Measurements from ENCODE around the gene GUSB.
"Not testable (repeated sequence)": the region's sequence is repeated elsewhere in the genome, so short reads cannot be mapped to it uniquely, and the experiment has no call there.

GUSB gene

DNA sequence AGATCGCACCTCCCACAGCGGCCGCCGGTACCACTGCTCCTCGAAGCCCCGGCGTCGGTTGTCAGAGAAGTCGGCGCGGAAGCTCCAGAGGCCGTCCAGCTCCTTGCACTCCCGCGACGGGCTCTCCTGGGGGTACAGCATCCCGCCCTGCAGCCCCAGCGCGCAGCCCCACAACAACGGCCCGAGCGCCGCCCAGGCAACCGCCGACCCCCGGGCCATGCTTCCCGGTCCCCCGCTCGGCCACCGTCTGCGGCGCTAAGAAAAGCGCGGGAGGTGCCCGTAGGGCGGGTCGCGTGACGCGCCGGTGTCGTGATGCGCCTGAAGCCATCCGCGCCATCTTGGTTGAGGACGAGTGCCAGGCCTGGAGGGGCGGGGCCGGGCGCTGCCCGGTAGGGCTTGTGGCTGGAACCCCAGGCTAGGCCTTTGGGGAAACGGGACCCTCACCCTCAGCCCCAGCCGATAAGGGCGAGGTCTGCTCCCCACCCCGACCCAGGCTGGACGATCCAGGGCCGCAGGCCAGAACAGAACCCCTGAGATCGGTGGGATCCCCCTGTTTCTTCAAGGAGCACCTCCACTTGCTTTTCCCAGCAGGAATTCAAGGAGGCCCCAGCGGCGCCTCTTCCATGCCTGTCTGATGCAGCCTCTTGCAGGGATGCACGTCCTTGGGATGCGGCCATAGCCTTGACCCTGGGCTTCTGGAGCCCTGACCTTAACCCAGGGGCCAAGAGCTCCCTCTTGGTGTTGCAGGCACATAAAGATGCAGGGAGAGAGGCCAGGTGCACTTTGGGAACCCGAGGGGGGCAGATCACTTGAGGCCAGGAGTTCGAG is at the start of gene GUSB:
TSS of gene GUSB (minus strand) at position 249 of the 828 bp plus-strand sequence. CDS start at position 219, 30 bp downstream.
- peak; percentile 77 for DNase-seq

DNA sequence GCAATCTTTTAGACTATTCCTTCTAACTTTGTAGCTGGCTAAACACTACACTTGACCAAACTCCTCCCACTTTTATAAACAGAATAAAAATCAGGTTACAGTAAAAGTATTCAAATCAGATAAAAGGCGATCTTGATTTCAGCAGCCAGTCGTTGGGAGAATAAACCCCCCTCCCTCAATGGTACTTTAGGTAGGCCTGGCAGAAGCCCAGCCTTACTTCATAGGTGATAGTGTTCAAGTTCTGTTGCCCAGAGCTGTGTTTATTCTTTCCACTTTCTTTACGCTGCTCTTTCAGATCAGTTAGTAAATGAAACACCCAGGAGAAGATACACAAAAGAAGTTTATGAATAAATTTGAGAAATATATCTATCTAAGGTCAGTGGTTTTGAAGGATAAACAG is 46.3 kb upstream of the GUSB start:
- not testable (repeated sequence) for DNase-seq

DNA sequence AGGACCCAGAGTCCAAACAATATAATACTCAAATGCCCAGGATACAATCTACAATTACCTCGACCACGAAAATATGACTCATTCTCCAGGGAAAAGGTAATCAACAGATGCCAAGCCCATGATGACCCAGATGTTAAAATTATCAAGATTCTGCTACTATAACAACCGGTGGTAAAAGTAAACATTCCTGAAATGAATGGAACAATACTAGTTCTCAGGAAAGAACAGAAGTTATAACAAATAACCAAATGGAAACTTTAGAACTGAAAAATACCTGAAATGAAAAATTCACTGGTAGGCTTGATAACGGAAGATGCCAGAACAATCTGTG is 34.1 kb upstream of the GUSB start:
- no peak for DNase-seq

DNA sequence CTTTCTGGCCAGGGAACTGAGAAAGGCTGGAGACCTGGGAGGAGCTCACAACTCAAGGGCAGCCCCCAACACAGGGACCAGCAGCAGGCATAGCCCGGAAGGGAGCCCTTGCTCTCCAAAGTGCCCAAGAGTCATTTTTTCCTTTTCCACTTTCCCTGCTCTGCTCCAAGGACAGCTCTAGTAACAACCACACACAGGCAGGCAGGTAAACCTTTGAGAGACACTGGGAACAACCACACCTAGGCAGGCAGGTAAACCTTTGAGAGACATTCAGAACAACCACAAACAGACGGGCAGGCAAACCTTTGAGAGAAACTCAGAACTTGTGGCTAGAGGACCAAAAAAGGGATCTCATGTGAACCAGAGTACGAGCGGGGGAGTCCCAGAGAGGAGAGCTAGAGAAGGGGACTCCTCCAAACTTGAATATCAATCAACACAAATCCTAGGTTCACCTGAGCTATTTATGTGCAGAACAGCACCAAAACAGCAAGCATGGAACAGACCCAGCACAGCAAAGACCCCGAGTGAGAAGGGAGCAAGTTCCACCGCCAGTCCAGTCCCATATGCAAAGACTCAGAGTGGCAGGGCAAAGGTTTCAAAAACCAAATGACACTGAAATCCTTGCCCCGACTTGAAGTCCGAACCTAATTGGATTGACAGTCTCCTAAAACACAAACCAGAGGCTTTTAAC is 33.6 kb upstream of the GUSB start:
- DNase-seq = no peak

DNA sequence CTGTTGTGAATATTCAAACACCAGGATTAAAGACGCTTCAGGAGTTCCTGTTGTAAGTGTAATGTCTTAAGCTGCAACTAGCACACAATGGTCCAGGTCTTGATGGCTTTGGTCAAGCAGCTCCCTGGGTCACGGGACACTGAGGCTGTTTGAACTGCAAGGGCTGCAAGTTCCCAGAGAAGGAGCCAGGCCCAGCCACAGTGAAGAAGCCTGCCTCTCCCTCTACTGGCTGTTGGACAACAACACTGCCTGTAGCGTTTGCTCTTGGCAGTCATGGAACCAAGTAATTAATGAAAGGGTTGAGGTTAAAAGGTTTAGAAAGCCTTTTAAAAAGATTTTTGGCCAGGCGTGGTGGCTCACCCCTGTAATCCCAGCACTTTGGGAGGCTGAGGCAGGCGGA is 31.9 kb upstream of the GUSB start:
- no peak for DNase-seq

DNA sequence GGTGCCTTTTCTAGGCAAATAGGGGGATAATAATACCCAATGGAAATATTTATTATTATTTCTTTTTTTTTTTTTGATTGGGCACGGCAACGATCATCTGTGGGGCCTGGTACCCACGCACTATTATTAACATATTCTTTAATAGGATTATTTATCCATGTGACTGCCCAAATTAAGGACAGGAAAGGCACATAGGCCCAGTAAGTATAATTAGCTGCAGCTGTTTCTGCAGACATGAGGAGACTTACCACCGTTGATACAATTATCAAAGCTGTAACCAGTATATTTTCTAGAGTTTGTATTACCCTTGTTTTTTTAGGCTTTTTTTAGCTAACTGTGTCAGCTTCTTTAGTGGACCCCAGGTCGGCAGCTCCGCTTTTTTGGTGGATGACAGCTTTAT is 25.2 kb upstream of the GUSB start:
- no peak for DNase-seq

DNA sequence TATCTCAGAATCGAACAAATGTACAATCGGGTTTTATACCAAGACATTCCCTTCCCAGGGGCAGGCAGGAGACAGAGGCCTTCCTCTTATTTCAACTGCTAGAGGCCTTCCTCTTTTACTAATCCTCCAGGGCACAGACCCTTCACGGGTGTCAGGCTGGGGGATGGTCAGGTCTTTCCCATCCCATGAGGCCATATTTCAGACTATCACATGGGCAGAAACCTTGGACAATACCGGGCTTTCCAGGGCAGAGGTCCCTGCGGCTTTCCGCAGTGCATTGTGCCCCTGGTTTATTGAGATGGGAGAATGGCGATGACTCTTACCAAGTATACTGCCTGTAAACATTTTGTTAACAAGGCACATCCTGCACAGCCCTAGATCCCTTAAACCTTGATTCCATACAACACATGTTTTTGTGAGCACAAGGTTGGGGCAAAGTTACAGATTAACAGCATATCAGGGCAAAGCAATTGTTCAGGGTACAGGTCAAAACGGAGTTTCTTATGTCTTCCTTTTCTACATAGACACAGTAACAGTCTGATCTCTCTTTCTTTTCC is 23.2 kb upstream of the GUSB start:
- not testable (repeated sequence) for DNase-seq

DNA sequence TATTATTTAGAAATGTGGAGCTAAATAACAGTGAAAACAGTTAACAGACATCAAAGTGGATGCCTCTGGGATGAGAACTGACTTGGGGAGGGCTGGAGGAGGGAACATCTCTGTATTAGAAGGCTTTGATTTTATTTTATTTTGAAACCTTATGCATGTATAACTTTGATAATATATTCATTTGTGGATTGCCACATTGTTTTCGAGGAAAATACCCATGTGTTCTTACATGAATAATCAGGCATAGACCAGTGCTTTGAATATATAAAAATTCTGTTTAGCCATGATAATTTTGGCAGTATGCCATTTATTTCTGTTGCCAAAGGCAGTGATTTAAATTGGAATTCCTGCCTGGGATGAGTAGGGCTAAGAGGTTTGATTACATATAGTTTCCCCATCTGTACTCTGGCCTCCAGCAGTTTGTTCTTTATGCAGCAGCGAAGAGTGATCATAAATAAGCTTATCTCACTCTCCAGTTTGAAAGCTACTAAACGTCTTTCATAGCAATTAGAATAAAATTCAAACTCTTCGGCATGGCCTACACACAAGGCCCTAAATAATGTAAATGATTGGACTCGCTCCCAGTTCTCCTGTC is 18.9 kb upstream of the GUSB start:
- DNase-seq = not testable (repeated sequence)

DNA sequence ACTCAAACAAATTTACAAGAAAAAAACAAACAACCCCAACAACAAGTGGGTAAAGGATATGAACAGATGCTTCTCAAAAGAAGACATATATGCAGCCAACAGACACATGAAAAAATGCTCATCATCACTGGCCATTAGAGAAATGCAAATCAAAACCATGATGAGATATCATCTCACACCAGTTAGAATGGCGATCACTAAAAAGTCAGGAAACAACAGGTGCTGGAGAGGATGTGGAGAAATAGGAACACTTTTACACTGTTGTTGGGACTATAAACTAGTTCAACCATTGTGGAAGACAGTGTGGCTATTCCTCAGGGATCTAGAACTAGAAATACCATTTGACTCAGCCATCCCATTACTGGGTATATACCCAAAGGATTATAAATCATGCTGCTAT is 13.0 kb upstream of the GUSB start:
- not testable (repeated sequence) for DNase-seq

DNA sequence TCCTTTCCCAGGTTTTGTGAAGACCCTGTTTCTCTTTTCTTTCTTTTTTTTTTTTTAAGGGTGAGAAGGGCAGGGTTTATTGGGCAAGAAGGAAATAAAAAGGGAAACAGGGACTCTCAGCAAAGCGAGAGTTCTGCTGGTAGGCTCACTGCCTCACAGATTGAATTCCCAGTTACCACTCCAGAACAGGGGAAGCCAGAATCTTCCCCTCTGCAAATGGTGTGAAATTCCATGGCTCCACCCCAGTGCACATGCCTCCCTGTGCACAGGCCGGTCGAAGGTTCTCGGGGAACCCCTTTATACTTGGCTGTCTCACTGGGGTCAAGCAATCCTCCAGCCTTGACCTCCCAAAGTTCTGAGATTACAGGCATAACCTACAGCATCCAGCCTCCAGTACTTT is 10.5 kb upstream of the GUSB start:
- no peak for DNase-seq

DNA sequence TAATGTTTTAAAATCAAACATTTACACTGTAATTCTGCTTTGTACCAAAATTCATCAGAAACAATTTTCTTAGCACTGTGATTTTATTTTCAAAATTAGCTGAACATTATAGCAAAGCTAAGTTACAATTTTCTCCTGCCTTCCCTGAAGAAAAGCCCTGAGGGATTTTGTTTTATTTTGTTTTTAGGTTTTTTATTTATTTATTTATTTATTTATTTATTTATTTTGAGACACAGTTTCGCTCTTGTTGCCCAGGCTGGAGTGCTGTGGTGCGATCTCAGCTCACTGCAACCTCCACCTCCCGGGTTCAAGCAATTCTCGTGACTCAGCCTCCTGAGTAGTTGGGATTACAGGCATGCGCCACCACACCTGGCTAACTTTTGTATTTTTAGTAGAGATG is 9.8 kb upstream of the GUSB start:
- not testable (repeated sequence) for DNase-seq

DNA sequence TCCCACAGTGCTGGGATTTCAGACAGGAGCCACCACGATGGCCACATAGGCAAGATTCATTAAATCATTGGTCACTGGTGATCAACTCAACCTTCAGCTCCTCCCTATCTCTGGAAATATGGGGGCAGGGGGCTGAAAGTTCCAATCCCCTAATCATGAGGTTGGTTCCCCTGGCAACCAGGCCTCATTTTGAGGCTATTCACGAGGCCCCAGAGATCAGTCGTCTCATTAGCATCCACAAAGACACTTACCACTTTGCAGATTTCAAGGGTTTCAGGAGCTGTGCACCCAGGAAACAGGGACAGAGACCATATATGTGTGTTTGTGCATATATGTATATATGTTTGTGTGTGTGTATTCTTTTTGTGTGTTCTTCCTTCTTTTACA is 7.7 kb upstream of the GUSB start:
- no peak for DNase-seq

DNA sequence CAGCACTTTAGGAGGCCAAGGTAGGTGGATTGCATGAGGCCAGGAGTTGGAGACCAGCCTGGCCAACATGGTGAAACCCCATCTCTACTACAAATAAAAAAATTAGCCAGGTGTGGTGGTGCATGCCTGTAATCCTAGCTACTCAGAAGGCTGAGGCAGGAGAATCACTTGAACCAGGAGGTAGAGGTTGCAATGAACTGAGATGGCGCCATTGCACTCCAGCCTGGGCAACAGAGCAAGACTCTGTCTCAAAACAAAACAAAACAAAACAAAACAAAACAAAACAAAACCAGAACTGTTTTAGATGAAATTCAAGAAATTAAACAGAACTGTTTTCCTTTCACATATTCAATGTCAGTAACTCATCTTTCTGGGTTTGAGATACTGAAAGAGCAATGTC is 6.5 kb upstream of the GUSB start:
- not testable (repeated sequence) for DNase-seq

DNA sequence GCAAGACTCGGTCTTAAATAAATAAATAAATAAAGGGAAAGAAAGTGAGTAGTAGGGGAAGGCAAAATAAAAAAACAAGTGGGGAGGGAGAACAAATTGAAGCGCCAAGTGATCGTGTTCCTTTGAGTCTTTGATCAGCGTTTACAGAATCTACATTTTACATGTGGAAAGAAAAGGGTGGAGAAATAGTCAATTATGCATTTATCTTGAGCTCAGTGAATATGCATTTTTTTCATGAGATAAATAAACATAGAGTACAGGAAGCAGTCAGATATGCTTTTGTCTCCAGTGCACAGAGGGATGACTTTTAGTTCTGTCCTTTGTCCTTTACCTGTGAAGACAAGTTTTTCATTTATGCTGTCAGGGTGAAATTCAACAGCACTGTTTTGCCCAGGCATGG is 6.1 kb upstream of the GUSB start:
- no peak for DNase-seq

DNA sequence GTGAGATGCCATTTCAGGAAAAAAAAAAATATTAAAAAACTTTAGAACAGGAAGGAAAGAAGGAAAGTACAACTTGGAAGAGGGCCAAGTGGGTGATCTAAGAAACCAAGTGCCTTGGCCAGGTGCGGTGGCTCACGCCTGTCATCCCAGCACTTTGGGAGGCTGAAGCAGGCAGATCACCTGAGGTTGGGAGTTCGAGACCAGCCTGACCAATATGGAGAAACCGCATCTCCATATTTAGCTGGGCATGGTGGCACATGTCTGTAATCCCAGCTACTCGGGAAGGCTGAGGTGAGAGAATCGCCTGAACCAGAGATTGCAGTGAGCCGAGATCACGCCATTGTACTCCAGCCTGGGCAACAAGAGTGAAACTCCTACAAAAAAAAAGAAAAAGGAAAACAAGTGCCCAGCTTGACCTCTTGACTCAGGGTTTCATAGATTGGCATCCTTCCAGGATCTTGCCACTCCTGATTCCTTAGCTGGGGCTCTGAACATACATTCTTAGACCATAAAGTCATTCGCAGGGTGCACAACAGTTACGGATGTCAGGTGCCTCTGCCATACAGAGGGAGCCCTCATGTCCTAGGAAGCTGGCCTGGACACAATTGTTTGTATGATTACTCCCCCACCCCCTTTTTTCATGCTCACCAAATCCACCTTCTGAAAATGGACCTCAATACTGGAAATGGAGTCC is 2.1 kb upstream of the GUSB start:
- DNase-seq = no peak

DNA sequence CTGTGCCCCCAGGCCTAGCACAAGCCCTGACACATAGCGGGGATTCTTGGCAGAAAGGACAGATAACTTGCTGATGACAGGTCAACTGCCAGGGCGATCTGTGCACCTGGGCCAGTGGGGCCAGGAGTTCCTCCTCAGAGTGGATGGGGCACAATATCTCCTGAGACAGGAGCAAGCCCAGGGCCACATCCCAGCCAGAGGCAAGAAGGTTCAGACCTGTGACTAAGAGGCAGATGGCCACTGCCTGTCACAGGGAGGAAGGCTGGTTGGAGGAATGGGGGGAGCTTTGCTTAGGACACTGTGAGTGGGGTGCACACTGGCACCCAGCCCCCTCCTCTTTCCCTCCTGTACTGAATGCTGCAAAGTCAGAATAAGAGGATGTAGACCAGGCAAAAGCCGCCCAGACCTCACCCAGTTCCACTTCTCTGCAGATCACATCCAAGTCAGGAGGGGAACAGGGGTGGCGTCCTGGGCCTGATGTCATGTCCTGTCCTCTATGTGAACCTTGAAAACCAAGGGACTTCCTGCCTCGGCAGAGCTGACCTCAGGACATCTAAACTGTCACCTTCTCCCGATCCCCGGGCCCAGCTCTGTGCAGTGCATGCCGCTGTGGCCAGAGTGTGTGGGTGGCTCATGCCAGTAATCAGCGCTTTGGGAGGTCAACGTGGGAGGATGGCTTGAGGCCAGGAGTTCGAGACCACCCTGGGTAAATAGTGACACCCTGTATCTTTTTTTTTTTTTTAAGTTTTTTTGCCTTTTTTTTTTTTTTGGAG is 1.3 kb downstream of the GUSB start:
- no peak for DNase-seq

DNA sequence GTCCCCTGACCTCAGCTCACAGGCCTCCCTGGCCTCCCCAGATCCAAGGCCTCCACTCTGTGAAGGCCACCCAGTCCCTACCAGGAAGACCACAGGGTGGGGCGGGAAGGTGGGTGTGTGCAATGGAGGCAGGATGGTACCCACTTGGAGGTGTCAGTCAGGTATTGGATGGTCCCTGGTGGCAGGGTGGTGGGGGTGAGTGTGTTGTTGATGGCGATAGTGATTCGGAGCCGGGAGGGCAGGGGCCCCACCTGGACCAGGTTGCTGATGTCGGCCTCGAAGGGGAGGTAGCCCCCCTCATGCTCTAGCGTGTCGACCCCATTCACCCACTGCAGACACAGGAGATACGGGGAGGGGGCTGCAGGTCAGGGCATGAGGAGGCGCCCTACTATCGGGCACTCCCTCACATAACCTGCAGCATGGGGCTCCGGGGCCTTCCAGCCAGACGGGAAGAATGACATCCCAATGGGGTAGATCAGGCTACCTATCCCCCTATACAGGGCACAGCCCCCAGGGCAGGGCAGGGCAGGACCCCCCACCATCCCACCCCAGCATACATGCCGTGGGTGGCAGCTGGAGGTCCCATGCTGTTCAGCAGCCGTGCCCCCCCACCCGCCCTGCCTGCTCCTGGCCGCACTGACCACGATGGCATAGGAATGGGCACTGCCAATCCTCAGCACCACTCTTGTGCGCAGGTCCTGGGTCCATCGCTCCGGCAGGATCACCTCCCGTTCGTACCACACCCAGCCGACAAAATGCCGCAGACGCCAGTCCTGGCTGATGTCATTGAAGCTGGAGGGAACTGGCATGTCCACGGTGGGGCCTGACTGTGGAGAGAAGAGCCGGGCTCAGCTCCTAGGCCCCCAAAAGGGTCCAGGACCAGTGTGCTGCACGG is 2.2 kb downstream of the GUSB start:
- no peak for DNase-seq

DNA sequence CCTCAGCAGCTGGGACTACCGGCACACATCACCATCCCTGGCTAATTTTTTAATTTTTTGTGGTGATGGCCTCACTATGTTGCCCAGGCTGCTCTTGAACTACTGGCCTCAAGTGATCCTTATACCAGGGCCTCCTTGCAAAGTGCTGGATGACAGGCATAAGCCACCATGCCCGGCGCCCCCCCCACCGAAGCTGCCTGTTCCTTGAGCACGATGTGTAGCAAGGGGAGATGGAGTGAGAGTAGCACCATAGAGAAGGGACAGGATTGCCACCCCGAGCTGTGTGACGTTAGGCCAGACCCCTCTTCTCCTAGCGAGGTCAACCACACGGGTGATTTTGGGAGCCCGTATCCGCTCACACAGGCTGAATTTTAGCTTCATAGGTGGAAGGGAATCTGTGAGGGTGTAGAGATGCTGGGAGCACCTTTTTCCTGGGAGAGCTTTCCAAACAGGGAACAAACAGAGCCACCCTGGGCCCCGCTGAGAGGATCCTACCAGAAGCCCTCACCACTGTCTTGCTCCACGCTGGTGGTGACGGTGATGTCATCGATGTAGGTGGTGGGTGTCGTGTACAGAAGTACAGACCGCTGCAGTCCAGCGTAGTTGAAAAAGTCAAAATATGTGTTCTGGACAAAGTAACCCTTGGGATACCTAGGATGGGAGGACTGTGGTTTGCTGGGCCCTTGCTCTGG is 3.0 kb downstream of the GUSB start:
- no peak for DNase-seq

DNA sequence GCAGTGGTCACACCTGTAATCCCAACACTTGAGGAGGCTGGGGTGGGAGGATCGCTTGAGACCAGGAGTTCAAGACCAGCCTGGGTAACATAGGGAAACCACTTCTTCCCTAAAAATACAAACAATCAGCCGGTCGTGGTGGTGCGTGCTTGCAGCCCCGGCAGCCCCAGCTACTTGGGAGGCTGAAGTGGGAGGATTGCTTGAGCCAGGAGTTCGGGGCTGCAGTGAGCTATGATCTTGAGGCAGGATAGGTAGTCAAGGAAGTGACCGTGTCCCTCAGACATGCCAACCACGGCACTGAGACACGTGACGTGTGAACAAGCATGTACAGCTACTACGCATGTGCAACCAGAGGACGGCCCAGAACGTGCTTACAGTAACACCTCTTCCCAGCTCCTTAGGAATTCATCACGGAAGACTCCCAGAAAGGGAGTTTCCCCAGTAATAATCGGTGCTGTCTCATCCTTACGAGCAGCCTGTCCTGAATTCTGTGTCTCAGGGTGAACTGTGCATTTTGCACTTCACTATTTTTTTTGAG is 5.3 kb downstream of the GUSB start:
- DNase-seq = no peak

DNA sequence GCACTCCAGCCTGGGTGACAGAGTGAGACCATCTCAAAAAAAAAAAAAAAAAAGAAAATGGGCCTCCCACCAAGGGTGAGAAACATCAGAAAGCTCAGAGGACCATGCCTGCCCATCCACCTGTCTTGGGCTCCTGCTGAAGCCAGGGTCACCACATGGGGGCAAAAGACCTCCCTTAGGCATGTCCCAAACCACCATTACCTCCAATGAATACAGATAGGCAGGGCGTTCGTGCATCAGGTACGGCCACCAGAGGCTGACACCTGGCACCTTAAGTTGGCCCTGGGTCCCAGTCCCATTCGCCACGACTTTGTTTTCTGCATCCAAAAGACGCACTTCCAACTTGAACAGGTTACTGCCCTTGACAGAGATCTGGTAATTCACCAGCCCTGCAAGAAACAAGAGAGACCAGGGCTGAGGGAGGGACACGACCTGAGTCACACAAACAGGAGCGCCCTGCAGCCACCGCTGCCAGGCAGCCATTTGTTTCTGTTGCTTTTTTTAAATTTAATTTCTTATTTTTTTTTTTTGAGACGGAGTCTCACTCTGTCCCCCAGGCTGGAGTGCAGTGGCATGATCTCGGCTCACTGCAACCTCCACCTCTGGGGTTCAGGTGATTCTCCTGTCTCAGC is 6.1 kb downstream of the GUSB start:
- DNase-seq = no peak
